IMR-90 (cell line): Measurements from ENCODE around the gene STAC3.

Experiments used
- CEBPB ChIP-seq: IDR thresholded peaks from 2 replicates; pipeline ENCODE4 v1.6.1; 2012; ENCODE audit warnings: low read depth, low read length, improper control_type of control experiment
- CHD1 ChIP-seq: IDR thresholded peaks from 2 replicates; pipeline ENCODE4 v1.6.1; 2012; ENCODE audit warnings: low read depth, low read length, improper control_type of control experiment
- CTCF ChIP-seq: conservative IDR thresholded peaks from 2 replicates; pipeline ENCODE4 v1.5.1; 2012; ENCODE audit warnings: mild to moderate bottlenecking, low read depth, low read length, improper control_type of control experiment
- FOS ChIP-seq: fragments of 150-350 bp; IDR thresholded peaks from 2 replicates; pipeline ENCODE4 v1.6.1; 2016; ENCODE audit warnings: low read depth, low read length
- MXI1 ChIP-seq: IDR thresholded peaks from 2 replicates; pipeline ENCODE4 v1.6.1; 2012; ENCODE audit warnings: low read depth, mild to moderate bottlenecking, low read length, moderate library complexity, borderline replicate concordance
- NFE2L2 ChIP-seq: fragments of 150-350 bp; IDR thresholded peaks from 2 replicates; pipeline ENCODE4 v1.6.1; 2016; ENCODE audit warnings: low read depth, mild to moderate bottlenecking, low read length
- POLR2A ChIP-seq: IDR thresholded peaks from 2 replicates; pipeline ENCODE4 v1.6.1; 2012; ENCODE audit warnings: mild to moderate bottlenecking, low read depth, low read length
- RAD21 ChIP-seq: IDR thresholded peaks from 2 replicates; pipeline ENCODE4 v1.6.1; 2012; ENCODE audit warnings: low read length, improper control_type of control experiment
- RCOR1 ChIP-seq: IDR thresholded peaks from 2 replicates; pipeline ENCODE4 v1.6.1; 2012; ENCODE audit warnings: mild to moderate bottlenecking, low read length, improper control_type of control experiment; ENCODE audit not compliant: insufficient replicate concordance
- RFX5 ChIP-seq: IDR thresholded peaks from 2 replicates; pipeline ENCODE4 v1.8.0; 2012; ENCODE audit warnings: low read depth, mild to moderate bottlenecking, low read length, moderate library complexity
- SMC3 ChIP-seq: fragments of 150-350 bp; IDR thresholded peaks from 2 replicates; pipeline ENCODE4 v1.6.1; 2016; ENCODE audit warnings: low read depth, mild to moderate bottlenecking, antibody characterized with exemption, low read length, moderate library complexity
- USF2 ChIP-seq: fragments of 150-350 bp; IDR thresholded peaks from 2 replicates; pipeline ENCODE4 v1.6.1; 2017; ENCODE audit warnings: mild to moderate bottlenecking, antibody characterized with exemption, low read length, low read depth

- TF ChIP-seq RAD21 (no peak), POLR2A (no peak), CHD1 (no peak), CTCF (no peak), RFX5 (no peak), RCOR1 (no peak), CEBPB (no peak), SMC3 (no peak), FOS (no peak), NFE2L2 (no peak), USF2 (no peak), MXI1 (no peak)
Observed at GRCh38 chr12:57247041-57247440, 3.9 kb downstream of the STAC3 start.
